Stimulated activated CD4-positive, alpha-beta T cell treated with anti-CD3 and anti-CD28 coated beads, Interleukin-2, amount 100 ng/mL, for 48 hours (primary cell): ENCODE data around the gene ACR.

Source experiments
- DNase-seq, 2 donors: peaks; one replicate each; pipeline ENCODE4 v3.0.0-alpha.2; 2020

The ACR gene

DNA sequence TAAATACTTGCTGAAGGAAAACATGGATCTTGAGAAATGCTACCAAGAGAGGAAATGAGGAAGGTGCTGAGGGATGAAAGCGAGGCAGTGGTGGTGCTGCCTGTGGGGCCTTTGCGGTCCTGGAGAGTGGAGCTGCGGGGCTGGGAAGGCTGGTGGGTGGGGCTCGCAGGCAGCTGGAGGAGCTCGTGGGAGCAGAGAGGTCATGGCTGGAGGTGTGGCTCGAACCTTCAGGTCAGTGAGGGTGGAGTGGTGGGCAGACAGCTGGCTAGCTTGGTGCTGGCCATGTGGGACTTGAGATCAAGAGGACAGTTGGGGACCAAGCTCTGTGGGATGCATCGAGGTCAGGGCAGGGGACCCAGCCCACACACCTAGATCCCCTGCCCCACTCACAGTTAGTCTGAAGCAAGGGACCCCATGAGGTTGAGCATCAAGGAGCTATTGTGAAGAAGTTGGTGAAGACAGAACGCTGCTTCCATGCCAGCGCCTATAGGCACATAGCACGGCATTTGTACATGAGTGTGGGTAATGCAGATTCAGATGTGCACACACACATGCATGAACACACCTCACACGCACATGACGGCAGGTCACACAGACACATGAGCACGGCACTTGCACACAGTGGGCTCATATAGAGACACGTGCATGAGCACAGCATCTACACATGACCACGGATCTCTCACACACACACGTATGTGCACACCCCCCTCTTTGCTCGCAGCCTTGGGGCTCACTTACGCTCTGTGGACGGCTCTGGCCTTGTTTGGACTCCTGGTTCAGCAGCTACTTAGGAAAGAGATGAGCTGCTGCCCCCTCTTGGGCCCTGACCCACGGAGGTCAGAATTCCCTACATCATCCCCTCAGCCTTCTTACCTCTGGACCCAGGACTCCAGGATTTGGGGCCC, 34.9 kb upstream of the ACR start:
- DNase-seq: no peak

DNA sequence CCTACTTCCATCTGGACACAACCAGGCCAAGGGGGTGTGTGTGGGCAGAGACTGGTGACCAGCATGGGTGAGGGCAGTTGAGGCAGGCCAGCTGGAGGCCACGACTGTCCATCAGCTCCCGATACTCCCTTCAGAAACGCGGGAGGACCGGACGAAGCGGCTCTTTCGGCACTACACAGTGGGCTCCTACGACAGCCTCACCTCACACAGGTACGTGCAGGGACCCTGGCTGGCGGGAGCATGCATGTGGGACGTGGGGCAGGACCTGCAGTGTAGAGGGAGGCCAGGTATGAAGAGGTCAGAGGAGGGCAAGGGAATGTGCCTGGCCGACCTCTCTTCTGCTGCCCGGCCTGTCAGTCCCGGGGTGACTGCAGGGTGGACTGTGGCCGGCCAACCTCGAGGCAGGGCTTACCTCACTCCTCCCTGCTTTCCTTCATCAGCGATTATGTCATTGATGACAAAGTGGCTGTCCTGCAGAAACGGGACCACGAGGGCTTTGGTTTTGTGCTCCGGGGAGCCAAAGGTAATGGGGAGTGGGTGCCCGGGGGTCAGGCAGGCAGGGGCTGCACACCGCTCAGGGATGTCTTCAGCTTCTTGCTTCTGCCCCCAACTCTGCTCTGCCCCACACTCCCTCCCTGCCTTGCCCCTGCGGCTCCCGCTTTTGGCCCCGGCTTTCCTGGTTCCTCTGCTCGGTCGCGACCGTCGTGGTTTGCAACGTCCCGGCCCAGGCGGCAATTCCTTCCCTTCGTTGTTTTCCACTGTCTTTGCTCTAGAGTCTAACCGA, 34.1 kb upstream of the ACR start:
- no peak for DNase-seq

DNA sequence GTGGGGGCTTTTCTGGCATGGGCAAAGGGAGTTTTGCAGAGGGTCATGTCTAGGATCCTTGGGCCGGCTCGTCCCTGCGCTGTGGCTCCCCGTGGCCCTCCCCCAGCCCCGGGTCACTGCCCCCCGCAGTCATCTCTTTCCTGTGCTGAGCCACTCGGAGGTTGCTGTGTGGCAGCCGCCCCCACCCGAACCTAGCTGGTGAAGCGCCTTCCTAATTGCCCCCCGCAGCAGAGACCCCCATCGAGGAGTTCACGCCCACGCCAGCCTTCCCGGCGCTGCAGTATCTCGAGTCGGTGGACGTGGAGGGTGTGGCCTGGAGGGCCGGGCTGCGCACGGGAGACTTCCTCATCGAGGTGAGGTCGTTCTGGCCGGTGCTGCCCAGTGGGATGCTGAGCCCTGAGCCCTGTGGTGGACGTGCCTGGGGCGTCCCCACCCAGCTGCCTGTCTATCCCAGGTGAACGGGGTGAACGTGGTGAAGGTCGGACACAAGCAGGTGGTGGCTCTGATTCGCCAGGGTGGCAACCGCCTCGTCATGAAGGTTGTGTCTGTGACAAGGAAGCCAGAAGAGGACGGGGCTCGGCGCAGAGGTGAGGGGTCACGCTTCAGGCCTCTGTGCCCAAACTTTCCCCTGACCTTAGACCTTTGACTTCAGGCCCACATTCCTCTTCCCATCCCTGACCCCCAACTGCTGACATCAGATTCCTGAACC, 33.3 kb upstream of the ACR start:
- no peak for DNase-seq

DNA sequence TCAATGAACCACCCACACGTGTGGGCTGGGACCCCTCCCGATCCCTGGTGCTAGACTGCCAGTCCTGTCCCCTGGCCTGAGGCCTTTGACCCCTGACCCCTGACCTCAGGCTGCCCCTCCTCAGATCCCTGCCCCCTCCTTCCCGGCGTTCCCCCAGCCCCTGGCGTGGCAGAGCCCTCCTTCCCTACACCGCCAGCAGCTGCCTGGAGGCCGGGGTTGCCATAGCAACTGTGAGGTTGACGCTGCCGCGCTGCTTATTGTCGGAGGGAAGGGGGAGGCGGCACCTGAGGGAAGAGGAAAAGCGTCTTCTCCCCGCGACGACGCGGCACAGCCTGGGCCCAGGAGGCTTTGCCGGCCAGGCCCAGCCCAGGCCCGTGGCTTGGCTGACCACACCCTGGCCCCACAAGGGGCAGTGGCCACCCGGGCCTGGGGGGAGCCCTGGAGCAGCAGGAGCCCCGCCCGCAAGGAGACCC, 32.7 kb upstream of the ACR start:
- DNase-seq: no peak

DNA sequence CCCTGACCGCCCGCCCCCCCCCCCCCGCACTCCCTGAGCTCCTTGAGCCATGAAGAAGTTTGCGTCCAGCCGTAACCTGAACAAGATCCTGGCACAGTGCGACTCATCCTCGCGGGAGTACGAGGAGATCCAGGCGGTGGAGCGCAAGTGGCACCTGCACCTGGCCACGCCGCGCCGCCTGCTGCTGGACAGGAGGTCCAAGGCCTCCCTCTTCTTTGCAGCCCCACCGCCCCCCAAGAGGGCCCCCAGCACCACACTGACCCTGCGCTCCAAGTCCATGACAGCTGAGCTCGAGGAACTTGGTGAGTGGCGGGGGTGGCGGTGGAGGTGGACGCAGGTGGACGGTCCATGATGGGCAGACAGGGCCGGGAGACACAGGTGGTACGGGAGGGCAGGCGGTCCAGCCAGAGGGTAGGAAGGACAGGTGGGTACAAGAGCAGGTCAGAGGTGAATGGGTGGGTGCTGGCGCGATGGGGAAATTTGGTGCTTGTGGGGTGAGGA, 32.1 kb upstream of the ACR start:
- no peak for DNase-seq

DNA sequence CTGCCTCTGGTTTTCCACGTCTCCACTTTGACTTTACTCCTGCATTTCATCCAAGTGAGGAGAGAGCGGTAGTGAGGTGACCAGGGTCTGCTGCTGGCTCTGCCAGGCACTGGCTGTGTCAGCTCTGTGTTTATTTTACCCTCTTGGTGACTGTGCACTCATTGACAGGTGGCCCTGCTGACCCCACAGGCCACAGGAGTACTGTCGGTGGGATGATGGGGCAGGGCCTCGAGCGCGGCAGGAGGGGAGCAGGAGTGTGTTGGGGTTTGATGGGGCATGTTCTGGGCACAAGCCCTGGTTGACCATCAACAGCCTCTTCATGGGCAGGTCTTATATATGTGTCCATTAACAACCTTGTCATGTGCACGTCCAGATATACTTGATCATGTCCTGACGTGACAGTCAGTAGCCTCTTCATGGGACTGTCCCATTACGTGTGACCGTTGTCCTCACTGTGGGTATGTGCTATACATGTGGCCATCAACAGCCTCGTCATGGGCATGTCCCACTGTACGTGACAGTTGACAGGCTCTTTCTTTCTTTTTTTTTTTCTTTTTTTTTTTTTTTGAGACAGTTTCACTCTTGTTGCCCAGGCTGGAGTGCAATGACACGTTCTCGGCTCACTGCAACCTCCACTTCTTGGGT, 31.4 kb upstream of the ACR start:
- no peak for DNase-seq

DNA sequence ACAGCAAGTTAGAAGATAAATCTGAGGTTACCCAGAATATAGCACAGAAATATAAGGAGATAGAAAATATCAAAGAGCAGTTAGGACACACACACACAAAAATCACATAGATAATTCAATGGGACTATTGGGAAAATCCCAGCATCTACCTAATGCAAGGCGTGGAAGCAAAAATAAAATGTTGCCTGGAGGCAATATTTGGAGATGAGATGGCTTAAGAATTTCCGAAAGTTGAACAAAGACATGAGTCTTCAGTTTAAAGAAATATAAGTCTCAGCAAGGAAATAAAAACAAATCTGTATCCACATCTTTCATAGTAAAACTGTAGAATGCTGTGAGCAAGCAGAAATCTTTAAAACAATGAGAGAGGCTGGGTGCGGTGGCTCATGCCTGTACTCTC, 29.5 kb upstream of the ACR start:
- DNase-seq: no peak

DNA sequence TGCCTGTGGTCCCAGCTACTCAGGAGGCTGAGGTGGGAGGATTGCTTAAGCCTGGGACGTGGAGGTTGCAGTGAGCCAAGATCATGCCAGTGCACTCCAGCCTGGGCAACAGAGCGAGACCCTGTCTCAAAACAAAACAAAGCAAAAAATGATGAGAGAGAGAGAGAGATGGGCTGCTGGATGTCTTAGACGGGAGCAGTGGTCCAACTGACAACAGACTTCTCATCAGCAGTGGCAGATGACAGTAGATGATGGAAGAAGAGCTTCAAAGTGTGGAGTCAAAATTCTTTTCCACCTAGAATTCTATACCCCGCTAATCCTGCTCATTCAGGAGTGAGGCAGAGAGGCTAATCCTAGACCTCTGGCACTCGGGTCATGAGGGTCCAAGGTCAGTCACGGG, 29.0 kb upstream of the ACR start:
- no peak for DNase-seq

DNA sequence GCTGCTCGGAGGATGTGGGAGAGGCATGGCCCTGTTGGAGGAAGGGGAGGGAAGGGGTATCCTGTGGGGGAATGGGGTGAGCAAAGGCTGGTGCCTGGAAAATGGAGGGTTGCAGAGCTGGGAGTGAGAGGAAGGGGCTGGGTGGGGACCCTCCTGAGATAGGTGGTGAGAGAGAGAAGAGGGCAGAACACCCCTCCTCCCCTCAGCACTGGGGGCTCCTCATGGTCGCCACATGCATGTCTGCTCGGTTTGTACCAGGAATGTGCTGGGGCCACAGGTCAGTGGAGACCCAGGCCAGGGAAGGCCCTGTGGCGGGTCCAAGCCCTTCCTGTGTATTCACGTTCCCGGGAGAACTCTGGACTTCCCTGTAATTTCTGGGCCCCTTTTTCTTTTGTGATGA, 27.8 kb upstream of the ACR start:
- DNase-seq: no peak

DNA sequence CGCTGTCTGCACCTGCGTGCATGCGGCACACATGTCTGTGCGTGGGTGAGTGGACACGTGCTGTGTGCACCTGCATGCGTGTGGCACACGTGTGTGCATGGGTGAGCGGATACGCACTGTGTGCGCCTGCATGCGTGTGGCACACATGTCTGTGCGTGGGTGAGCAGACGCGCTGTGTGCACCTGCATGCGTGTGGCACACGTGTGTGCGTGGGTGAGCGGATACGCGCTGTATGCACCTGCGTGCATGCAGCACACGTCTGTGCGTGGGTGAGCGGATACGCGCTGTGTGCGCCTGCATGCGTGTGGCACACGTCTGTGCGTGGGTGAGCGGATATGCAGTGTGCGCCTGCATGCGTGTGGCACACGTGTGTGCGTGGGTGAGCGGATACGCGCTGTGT, 27.1 kb upstream of the ACR start:
- no peak for DNase-seq

DNA sequence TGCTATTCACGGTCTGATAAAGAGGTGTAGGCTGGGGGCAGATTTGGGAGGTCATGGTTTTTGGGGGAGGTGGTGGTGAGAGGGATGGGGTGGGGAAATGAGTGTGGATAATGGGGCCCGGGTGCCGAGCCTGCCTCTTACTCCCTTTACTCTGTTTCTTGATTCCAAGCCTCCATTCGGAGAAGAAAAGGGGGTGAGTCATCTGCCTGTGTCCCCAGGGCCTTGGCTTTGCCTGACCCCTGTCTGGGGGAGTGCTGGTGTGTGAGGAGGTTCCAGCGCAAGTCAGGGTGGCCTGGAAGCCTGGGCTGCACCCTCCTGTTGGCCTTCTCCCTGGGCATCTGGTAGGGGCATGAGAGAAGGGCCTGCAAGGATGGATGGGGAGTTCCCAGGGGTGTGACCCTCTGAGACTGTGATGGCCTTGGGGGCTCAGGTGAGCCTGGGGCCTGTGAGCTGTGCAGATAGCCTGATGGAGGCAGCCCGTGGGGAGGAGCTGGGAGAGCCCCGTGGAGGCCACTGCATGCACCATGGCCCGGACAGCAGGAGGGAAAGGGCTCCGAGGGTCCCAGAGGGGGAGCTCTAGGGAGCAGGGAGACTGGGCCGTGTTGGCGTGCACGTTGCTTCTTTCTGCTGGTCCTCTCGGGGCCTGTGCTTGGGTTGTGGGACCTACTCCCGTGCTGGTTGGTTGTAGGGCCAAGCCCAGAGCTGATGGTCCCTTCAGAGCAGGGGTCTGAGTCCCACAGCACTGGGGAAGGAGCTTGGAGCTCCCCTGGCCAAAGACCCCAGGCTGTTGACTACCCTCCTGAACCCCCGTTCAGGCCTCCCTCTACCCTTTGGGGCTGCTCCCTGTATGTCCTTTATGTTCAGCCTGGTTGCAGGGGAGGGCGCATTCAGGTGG, 26.3 kb upstream of the ACR start:
- no peak for DNase-seq

DNA sequence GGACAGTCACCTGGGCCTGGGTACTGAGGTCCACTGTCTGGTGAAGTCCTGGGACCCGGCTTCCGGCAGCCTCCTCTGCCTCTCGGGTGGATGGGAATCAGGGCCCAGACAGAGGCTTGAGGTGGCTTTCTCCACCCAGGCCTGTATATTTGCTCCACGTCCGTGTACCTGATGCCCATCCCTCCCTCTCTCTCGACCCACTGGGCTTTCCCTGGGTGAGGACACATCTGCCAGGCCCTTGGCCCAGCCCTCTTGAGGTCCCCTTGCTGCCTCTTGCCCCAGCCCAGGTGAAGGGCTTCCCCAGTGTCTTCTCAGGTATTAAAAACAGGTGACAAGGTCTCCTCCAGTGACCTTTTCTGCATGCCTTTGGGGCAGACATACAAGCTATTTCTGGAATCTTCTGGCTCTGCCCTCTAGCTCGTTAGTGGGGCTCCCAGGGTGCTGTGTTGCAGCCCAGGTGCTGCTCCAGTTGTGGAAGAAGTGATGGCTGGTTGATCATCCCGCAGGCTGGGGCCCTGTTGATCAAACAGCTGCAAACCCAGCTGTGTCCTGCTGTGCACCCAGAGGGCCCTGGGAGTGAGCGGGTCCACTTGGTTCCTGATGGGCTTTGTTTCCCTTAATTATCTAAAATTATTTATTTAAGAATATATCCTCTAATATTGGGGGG, 25.5 kb upstream of the ACR start:
- DNase-seq: no peak

DNA sequence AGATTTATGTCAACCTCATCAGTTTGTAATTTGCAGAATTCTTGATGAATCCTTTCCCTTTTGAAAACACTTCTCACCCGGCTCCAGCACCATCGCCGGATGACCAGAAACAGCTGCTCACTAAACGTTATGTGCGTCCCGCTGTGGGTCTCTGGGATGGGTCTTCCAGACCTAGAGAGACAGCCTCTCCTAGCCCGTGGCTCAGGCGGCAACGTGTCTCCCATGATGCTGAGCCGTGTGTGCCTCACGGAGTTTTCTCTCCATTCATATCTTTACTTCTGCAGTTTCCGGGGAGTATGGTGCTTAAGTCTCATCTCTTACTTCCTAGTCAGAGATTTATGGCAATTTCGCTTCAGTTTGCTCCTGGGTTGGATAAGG, 25.0 kb upstream of the ACR start:
- no peak for DNase-seq

DNA sequence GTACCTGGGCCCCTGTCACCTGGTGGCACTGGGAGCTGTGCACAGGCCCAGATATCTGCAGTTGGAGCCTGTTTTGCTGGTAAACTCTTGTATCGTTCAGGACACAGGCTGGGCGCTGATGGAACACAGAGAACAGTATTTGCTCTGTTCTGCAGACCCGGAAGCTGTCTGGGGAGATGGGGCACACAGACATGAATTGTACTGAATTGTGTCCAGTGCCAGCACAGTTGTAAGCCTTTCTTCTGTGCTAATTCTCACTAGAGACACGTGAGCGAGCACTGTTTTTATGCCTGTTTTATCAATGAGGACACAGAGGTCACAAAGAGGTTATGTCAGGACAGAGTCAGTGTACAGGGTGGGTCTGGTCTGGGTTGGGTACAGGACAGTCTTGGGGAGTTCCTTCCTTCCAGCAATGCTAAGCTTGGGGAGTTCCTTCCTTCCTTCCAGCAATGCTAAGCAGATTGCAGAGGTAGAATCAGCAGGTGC, 24.4 kb upstream of the ACR start:
- DNase-seq: no peak

DNA sequence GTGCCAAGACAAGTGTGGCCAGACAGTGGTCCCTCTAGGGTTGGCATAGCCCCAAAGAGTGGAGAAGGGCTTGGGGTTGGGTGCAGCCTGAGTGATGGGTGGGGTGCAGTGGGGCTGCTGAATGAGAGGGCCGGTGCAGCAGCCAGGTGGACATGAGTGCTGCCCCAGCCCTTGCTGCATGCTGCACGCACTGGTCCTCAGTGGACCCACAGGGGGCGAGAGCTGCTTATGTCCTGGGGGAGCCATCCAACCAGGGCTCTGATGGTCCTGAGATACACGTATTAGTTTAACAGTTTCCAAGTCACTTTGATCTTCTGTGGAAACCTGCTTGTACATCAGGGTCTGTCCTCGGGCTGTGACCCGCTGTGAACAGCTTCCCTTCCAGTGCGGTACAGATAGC, 23.9 kb upstream of the ACR start:
- no peak for DNase-seq

DNA sequence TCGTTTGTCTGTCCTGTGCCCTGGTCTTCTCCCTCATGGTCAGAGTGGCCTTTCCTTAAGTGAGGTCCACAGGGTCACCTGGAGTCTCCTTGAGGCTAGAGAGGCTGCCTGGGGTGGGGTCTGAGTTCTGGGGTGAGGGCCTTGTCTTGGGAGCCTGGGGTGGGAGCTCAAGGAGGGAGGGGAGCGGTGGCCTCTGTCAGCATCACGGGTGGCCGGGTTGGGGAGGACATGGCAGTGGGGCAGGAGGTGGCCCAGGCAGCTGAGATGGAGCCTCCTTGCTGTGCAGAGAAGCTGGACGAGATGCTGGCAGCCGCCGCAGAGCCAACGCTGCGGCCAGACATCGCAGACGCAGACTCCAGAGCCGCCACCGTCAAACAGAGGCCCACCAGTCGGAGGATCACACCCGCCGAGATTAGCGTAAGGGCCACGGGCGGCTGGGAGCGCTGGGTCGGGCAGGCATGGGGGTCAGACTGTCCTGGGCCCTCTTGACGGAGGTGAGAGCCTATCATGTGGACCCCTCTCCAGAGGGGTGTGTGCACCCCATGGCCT, 23.3 kb upstream of the ACR start:
- DNase-seq: no peak

DNA sequence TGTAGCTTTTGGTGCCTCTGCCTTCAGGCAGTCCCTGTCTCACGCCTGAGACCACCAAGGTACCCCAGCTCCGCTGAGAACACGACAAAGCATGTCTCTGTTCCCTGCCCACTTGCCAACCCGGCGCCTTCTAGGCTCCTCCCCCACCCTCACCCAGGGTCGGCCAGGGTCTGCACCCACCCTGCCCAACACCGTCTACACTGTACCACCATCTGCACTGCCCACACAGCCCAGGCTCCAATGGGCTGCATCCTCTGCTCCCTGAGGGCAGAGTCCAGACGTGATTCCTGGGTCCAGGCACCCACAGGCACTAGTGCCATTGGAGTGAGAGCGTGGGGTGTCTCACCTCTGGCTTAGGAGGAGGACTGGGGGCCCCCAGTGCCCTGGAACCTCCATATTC, 22.8 kb upstream of the ACR start:
- no peak for DNase-seq

DNA sequence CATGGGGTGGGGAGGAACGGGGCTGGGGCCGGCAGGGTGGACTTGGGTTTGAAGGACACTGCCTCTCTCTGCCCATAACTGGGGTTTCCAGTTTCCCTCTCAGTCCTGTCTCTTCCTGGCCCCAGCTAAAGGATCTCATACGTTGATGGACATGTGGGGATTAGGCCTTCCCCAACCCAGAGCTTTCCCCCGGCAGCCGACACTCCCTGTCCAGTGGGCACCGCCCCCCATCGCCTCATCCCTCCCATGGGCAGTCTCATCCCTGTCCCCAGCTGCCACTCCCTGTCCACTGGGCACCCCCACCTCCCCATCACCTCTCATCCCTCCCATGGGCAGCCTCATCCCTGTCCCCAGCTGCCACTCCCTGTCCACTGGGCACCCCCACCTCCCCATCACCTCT, 22.2 kb upstream of the ACR start:
- no peak for DNase-seq

DNA sequence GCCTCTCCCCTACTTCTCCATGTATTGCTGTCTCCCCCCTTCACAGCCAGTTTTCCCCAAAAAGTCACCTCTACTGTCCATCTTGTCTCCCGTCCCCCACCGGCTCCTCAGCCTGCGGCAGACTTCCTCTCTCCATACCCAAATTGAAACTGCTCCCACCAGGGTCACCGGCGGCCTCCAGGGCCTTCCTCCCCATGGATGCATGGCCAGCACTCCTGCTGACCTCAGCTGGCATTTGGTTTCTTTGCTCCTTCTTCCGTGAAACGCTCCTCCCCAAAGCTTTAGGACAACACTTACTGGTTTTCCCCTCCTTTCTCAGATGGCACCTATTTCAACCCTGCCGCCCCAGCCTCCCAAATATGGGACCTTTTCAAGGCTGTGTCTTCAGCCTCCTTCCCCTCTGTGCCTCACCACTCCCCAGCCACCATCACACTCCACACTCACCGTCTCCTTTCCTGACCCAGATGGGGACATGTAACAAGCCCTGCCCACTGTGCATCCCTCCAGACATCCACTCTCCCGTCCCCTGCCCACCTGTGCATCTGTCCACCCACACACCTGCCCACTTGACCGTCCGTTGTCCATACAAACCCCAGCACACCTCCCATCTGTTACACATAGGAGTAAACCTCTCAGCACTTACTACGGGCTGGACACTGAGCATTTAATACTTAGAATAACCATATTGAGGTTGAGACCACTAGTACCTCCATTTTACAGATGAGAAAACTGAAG, 21.5 kb upstream of the ACR start:
- DNase-seq: no peak
